Measurements from ENCODE around the gene HSD17B11.
"Not testable (repeated sequence)": the region's sequence is repeated elsewhere in the genome, so short reads cannot be mapped to it uniquely, and the experiment has no call there.

HSD17B11 gene

GRCh38 chr4:87403732-87404131, 12.7 kb upstream of the HSD17B11 start:
- DNase-seq: not testable (repeated sequence)

GRCh38 chr4:87399954-87400353, 9.0 kb upstream of the HSD17B11 start:
- no peak for DNase-seq

GRCh38 chr4:87399148-87399547, 8.2 kb upstream of the HSD17B11 start:
- no peak for DNase-seq

- not testable (repeated sequence) for DNase-seq
Measured at GRCh38 chr4:87395851-87396250, 4.9 kb upstream of the HSD17B11 start.

- not testable (repeated sequence) for DNase-seq
Measured at GRCh38 chr4:87395073-87395472, 4.1 kb upstream of the HSD17B11 start.

GRCh38 chr4:87392183-87392582, 1.2 kb upstream of the HSD17B11 start:
- no peak for DNase-seq

- no peak for DNase-seq
Measured at GRCh38 chr4:87391576-87392054, 627 bp upstream of the HSD17B11 start.

- no peak for DNase-seq
Measured at GRCh38 chr4:87390551-87390890, 467 bp downstream of the HSD17B11 start.

- DNase-seq: not testable (repeated sequence)
Measured at GRCh38 chr4:87390055-87390454, 933 bp downstream of the HSD17B11 start.

- no peak for DNase-seq
Measured at GRCh38 chr4:87388901-87389300, 2.1 kb downstream of the HSD17B11 start.

GRCh38 chr4:87387237-87387636, 3.8 kb downstream of the HSD17B11 start:
- no peak for DNase-seq

GRCh38 chr4:87384466-87385132, 6.4 kb downstream of the HSD17B11 start:
- not testable (repeated sequence) for DNase-seq

- no peak for DNase-seq
Measured at GRCh38 chr4:87382931-87383330, 8.1 kb downstream of the HSD17B11 start.

- DNase-seq: no peak
Measured at GRCh38 chr4:87382116-87382515, 8.9 kb downstream of the HSD17B11 start.

- no peak for DNase-seq
Measured at GRCh38 chr4:87377816-87378215, 13.2 kb downstream of the HSD17B11 start.

GRCh38 chr4:87375719-87376291, 15.2 kb downstream of the HSD17B11 start:
- DNase-seq: no peak

GRCh38 chr4:87370068-87370467, 20.9 kb downstream of the HSD17B11 start:
- no peak for DNase-seq

- DNase-seq: no peak
Measured at GRCh38 chr4:87366521-87367162, 24.3 kb downstream of the HSD17B11 start.

GRCh38 chr4:87365348-87365747, 25.6 kb downstream of the HSD17B11 start:
- no peak for DNase-seq

- no peak for DNase-seq
Measured at GRCh38 chr4:87363552-87363951, 27.4 kb downstream of the HSD17B11 start.

GRCh38 chr4:87360338-87360935, 30.6 kb downstream of the HSD17B11 start:
- DNase-seq: no peak

- no peak for DNase-seq
Measured at GRCh38 chr4:87359258-87359657, 31.7 kb downstream of the HSD17B11 start.

GRCh38 chr4:87356832-87357526, 34.0 kb downstream of the HSD17B11 start:
- DNase-seq: no peak
